H1 (cell line): ENCODE data around the gene KLHL29. TPM values are rescaled to one million over a fixed set of nuclear protein-coding genes. Genes with fewer than 3 reads are reported as not detected.

ENCODE experiments used
- E2F6 ChIP-seq: IDR thresholded peaks from 2 replicates; pipeline ENCODE4 v1.6.1; 2012; ENCODE audit warnings: inconsistent platforms
- KDM5A ChIP-seq: fragments of 200-600 bp; IDR thresholded peaks from 2 replicates; pipeline ENCODE4 v1.7.1; 2012; ENCODE audit warnings: mild to moderate bottlenecking, low read length, inconsistent platforms, mixed read lengths
- SIX5 ChIP-seq: IDR thresholded peaks from 2 replicates; pipeline ENCODE4 v1.6.1; 2011; ENCODE audit warnings: mild to moderate bottlenecking, low read depth, low read length
- TAF7 ChIP-seq: optimal IDR thresholded peaks from 2 replicates; pipeline ENCODE3; 2011; ENCODE audit warnings: low read depth, mild to moderate bottlenecking, inconsistent platforms, low read length, moderate library complexity, borderline replicate concordance
- polyA plus RNA-seq, 7 experiments: library from polyadenylated mRNA; depleted of rRNA in 3 of 7; stranded (reverse) in 5 of 7; unstranded in 2 of 7; fragments of >200 nt in 5 of 7; fragments of 200-250 nt in 2 of 7; gene quantifications; 1 replicate in 5 of 7; 2 replicates in 1 of 7; 4 replicates in 1 of 7; pipeline versions ENCODE4 v1.2.1 to v1.2.3, GENCODE V29; 2011 to 2013; ENCODE audit warnings: missing spikeins in 2 of 7, mixed read lengths in 2 of 7
- total RNA-seq: library from RNA; stranded (reverse); fragmentation: NEBNext Ultra II Directional; extraction: Animal tissue kit (Norgen Biotek cat#: 25700); gene quantifications from 2 replicates; pipeline ENCODE4 v1.2.1, GENCODE V29; 2021

The KLHL29 gene
- total and polyA plus RNA-seq, 2 of the 8 experiments (the other 6 are each of a cell fraction or from before 2014, with no cell fraction given): 1.1 to 4.7 TPM

GRCh38 chr2:23703583-23704385 lies 318.8 kb downstream of the KLHL29 start (continued):
- TF ChIP-seq E2F6 (no peak), TAF7 (no peak), KDM5A (no peak), SIX5 (no peak)
